WERI-Rb-1 (cell line): ENCODE data around the gene GRIP1.
"Not testable (repeated sequence)": the region's sequence is repeated elsewhere in the genome, so short reads cannot be mapped to it uniquely, and the experiment has no call there.

ENCODE experiments used
- DNase-seq: peaks from one replicate; pipeline ENCODE4 v3.0.0-alpha.2; 2020
- H3K27ac ChIP-seq: fragments of 250-450 bp; sonication (Bioruptor Pico); 2 replicates; pipeline ENCODE4 v1.5.1; 2020; ENCODE audit warnings: mild to moderate bottlenecking, moderate library complexity
- H3K27me3 ChIP-seq: fragments of 250-450 bp; sonication (Bioruptor Pico); 2 replicates; pipeline ENCODE4 v1.5.1; 2021; ENCODE audit warnings: mild to moderate bottlenecking, low read depth, moderate library complexity; ENCODE audit not compliant: insufficient read depth, severe bottlenecking
- H3K36me3 ChIP-seq: fragments of 250-450 bp; sonication (Bioruptor Pico); 2 replicates; pipeline ENCODE4 v1.5.1; 2020; ENCODE audit warnings: mild to moderate bottlenecking, moderate library complexity
- H3K4me3 ChIP-seq: 2 replicates; pipeline ENCODE4 v1.5.1; 2011; ENCODE audit warnings: low read depth, mild to moderate bottlenecking, control low read depth, low read length
- H3K9me3 ChIP-seq: fragments of 250-450 bp; sonication (Bioruptor Pico); 2 replicates; pipeline ENCODE4 v1.5.1; 2021; ENCODE audit warnings: mild to moderate bottlenecking, moderate library complexity; ENCODE audit not compliant: severe bottlenecking
- CTCF ChIP-seq: IDR thresholded peaks from 2 replicates; pipeline ENCODE4 v1.5.1; 2011; ENCODE audit warnings: low read depth, mild to moderate bottlenecking, control low read depth, inconsistent platforms, low read length

GRIP1 gene

GRCh38 chr12:66499000-66499399 lies 179.9 kb downstream of the GRIP1 start:
- H3K36me3 ChIP-seq: no peaks in the 10 kb centered on the region; the same call in 1 of the 2 replicates
- H3K27ac ChIP-seq: no peak overlapping the region
- TF ChIP-seq CTCF: no peak
- no peak overlapping the region for H3K4me3 ChIP-seq
- no peak for DNase-seq
- H3K27me3 ChIP-seq: no peaks in the 10 kb centered on the region
- H3K9me3 ChIP-seq: no peaks in the 10 kb centered on the region

GRCh38 chr12:66498059-66498458 lies 180.8 kb downstream of the GRIP1 start:
- H3K27me3 ChIP-seq, H3K4me3 ChIP-seq, H3K36me3 ChIP-seq, H3K9me3 ChIP-seq, DNase-seq, H3K27ac ChIP-seq: not testable (repeated sequence)

- Histone ChIP-seq H3K9me3 (no peaks in the 10 kb centered on the region), H3K27ac (no peak overlapping the region), H3K4me3 (no peak overlapping the region), H3K27me3 (no peaks in the 10 kb centered on the region), H3K36me3 (no peaks in the 10 kb centered on the region; the same call in 1 of the 2 replicates)
- TF ChIP-seq CTCF: no peak
- DNase-seq: no peak
Measured at GRCh38 chr12:66497008-66497897, 181.6 kb downstream of the GRIP1 start.

- no peak for DNase-seq
- no peaks in the 10 kb centered on the region; the same call in 1 of the 2 replicates for H3K36me3 ChIP-seq
- H3K4me3 ChIP-seq: no peak overlapping the region
- no peak overlapping the region for H3K27ac ChIP-seq
- no peak for TF ChIP-seq CTCF
- no peaks in the 10 kb centered on the region for H3K27me3 ChIP-seq
- H3K9me3 ChIP-seq: no peaks in the 10 kb centered on the region
Measured at GRCh38 chr12:66496595-66496994, 182.3 kb downstream of the GRIP1 start.

- no peaks in the 10 kb centered on the region for H3K9me3 ChIP-seq
- no peaks in the 10 kb centered on the region for H3K27me3 ChIP-seq
- no peak overlapping the region for H3K4me3 ChIP-seq
- DNase-seq: no peak
- H3K27ac ChIP-seq: no peak overlapping the region
- no peaks in the 10 kb centered on the region; the same call in 1 of the 2 replicates for H3K36me3 ChIP-seq
- no peak for TF ChIP-seq CTCF
Measured at GRCh38 chr12:66495709-66496108, 183.2 kb downstream of the GRIP1 start.

GRCh38 chr12:66493819-66494218 lies 185.1 kb downstream of the GRIP1 start:
- DNase-seq: no peak
- Histone ChIP-seq H3K9me3 (no peaks in the 10 kb centered on the region), H3K4me3 (no peak overlapping the region), H3K27me3 (no peaks in the 10 kb centered on the region), H3K36me3 (no peaks in the 10 kb centered on the region; the same call in 1 of the 2 replicates), H3K27ac (no peak overlapping the region)
- TF ChIP-seq CTCF: no peak
